Measurements from ENCODE around the gene TLE6. TPM values are rescaled to one million over a fixed set of nuclear protein-coding genes. Genes with fewer than 3 reads are reported as not detected.
A peak's percentile ranks its signal among the peaks of the same experiment; 100 is the strongest.
"Not testable (repeated sequence)": the region's sequence is repeated elsewhere in the genome, so short reads cannot be mapped to it uniquely, and the experiment has no call there.

Gene TLE6
- total and polyA plus RNA-seq, 2 of the 13 experiments (the other 11 are each of a cell fraction or from before 2014, with no cell fraction given) = 0.24 to 5.5 TPM

GRCh38 chr19:2962018-2962670 lies 15.2 kb upstream of the TLE6 start (continued):
- TF ChIP-seq DRAP1 (CRISPR knock-in tag; IDR thresholded peaks at IDR 0.05) (no peak), HMG20B (CRISPR knock-in tag; conservative IDR thresholded peaks at IDR 0.05) (no peak), SIX1 (CRISPR knock-in tag; IDR thresholded peaks at IDR 0.05; ENCODE audit: borderline replicate concordance) (no peak), SMARCC2 (IDR thresholded peaks at IDR 0.05) (no peak; the same call in 1 of the 2 replicates), MAFF (IDR thresholded peaks at IDR 0.05; ENCODE audit: low read depth, low read length) (no peak), ZFP90 (CRISPR knock-in tag; IDR thresholded peaks at IDR 0.05; ENCODE audit: borderline replicate concordance) (no peak), ZNF589 (CRISPR knock-in tag; conservative IDR thresholded peaks at IDR 0.05) (no peak), GATAD2A (CRISPR knock-in tag; IDR thresholded peaks at IDR 0.05) (peak; percentile 38; the same call in 1 of the 2 replicates), SIN3A (IDR thresholded peaks at IDR 0.05; ENCODE audit: borderline replicate concordance, low read depth, low read length) (no peak), RBFOX2 (IDR thresholded peaks at IDR 0.05; ENCODE audit: low read depth, low read length) (no peak)

GRCh38 chr19:2963122-2963521 lies 14.2 kb upstream of the TLE6 start:
- ATAC-seq = no peak
- no peak overlapping the region for H2AFZ ChIP-seq (ENCODE audit: low read length)
- no peaks in the 10 kb centered on the region for H3K36me3 ChIP-seq (replicated peaks in 1 of 2; ENCODE audit: control insufficient read depth in 1 of 2, insufficient read depth in 2 of 2, low read length in 2 of 2)
- TF ChIP-seq ZNF451 (CRISPR knock-in tag; IDR thresholded peaks at IDR 0.05) (no peak), ZNF121 (CRISPR knock-in tag; IDR thresholded peaks at IDR 0.05) (peak; percentile 92), ZNF446 (CRISPR knock-in tag; IDR thresholded peaks at IDR 0.05) (no peak), ZNF280D (CRISPR knock-in tag; IDR thresholded peaks at IDR 0.05) (no peak), ZNF383 (CRISPR knock-in tag; IDR thresholded peaks at IDR 0.05; ENCODE audit: borderline replicate concordance) (no peak)
- 70% methylated on average over 5 of the region's 5 CpGs for WGBS (ENCODE audit: low lambda C conversion rate)
- H4K20me1 ChIP-seq (ENCODE audit: insufficient read depth, low read length) = no peaks in the 10 kb centered on the region
- in situ Hi-C loops (cut with HindIII; ENCODE audit: extremely low pct_ligation_motif_present, low pct_unique_long_range_greater_than_20kb) = no loop called here
- H3K27ac ChIP-seq (ENCODE audit: extremely low read length, insufficient read depth, low read length) = no peak overlapping the region
- H3K4me3 ChIP-seq (replicated peaks in 1 of 3; ENCODE audit: insufficient read depth in 1 of 3, low read depth in 2 of 3, low read length in 3 of 3) = no peak overlapping the region
- POLR2A ChIA-PET = interaction anchor here (1.1 to 1.5 kb wide), 2 partner anchors 13 to 146 kb away, joined by 4 read pairs; no protein-coding TSS in a partner anchor
- CTCF ChIA-PET (ENCODE audit: low intra/inter-chr PET ratio, low total read pairs) = no interaction called here
- no peaks in the 10 kb centered on the region for H3K27me3 ChIP-seq (ENCODE audit: control insufficient read depth in 1 of 2, insufficient read depth in 2 of 2, low read length in 2 of 2)
- no peaks in the 10 kb centered on the region for H3K9me3 ChIP-seq (ENCODE audit: low read length)
- no peaks in the 10 kb centered on the region for H3K79me2 ChIP-seq (ENCODE audit: insufficient read depth, low read length)
- intact Hi-C loops (cut with micrococcal nuclease; ENCODE audit: unreplicated experiment) = no loop called here
- peaks cover 4% of the 10 kb centered on the region; the same call in 1 of the 2 replicates for H3K4me1 ChIP-seq (ENCODE audit: insufficient read depth, low read length)
- BruUV-seq (replicated peaks) = no TSS peak
- no peak overlapping the region for H3K9ac ChIP-seq (ENCODE audit: insufficient read depth, low read depth, low read length)
- no peak for FAIRE-seq
- no peak overlapping the region for H3K4me2 ChIP-seq (ENCODE audit: low read depth, low read length)
- DNase-seq (ENCODE audit: low spot score) = no peak

GRCh38 chr19:2963631-2964030 lies 13.7 kb upstream of the TLE6 start:
- H3K4me1 ChIP-seq (ENCODE audit: insufficient read depth, low read length); H3K27ac ChIP-seq (ENCODE audit: extremely low read length, insufficient read depth, low read length); ATAC-seq; BruUV-seq (replicated peaks); H3K27me3 ChIP-seq (ENCODE audit: control insufficient read depth in 1 of 2, insufficient read depth in 2 of 2, low read length in 2 of 2); in situ Hi-C loops (cut with HindIII; ENCODE audit: extremely low pct_ligation_motif_present, low pct_unique_long_range_greater_than_20kb); CTCF ChIA-PET (ENCODE audit: low intra/inter-chr PET ratio, low total read pairs); H3K79me2 ChIP-seq (ENCODE audit: insufficient read depth, low read length); H4K20me1 ChIP-seq (ENCODE audit: insufficient read depth, low read length); H3K4me2 ChIP-seq (ENCODE audit: low read depth, low read length); H3K4me3 ChIP-seq (replicated peaks in 1 of 3; ENCODE audit: insufficient read depth in 1 of 3, low read depth in 2 of 3, low read length in 3 of 3); intact Hi-C loops (cut with micrococcal nuclease; ENCODE audit: unreplicated experiment); H3K9me3 ChIP-seq (ENCODE audit: low read length); FAIRE-seq; H3K36me3 ChIP-seq (replicated peaks in 1 of 2; ENCODE audit: control insufficient read depth in 1 of 2, insufficient read depth in 2 of 2, low read length in 2 of 2); H3K9ac ChIP-seq (ENCODE audit: insufficient read depth, low read depth, low read length); H2AFZ ChIP-seq (ENCODE audit: low read length); DNase-seq (ENCODE audit: low spot score): not testable (repeated sequence)
- 57% methylated on average over 12 of the region's 12 CpGs for WGBS (ENCODE audit: low lambda C conversion rate)
- POLR2A ChIA-PET = interaction anchor here (1.5 kb wide), 1 partner anchor 13 kb away, joined by 4 read pairs; no protein-coding TSS in a partner anchor

All from HepG2 (cell line).